HUES6 (cell line): Measurements from ENCODE around the gene SPRR1B.

Source experiments
- H3K27ac ChIP-seq: 2 replicates; pipeline ENCODE4 v1.7.0; 2013; ENCODE audit warnings: low read depth, mild to moderate bottlenecking, low read length, inconsistent platforms
- H3K27me3 ChIP-seq: 2 replicates; pipeline ENCODE4 v1.6.1; 2013; ENCODE audit warnings: low read length; ENCODE audit not compliant: control insufficient read depth, insufficient read depth
- H3K36me3 ChIP-seq: 2 replicates; pipeline ENCODE4 v1.6.1; 2013; ENCODE audit warnings: low read length; ENCODE audit not compliant: control insufficient read depth, insufficient read depth
- H3K4me1 ChIP-seq: 2 replicates; pipeline ENCODE4 v1.6.1; 2013; ENCODE audit warnings: low read length; ENCODE audit not compliant: control insufficient read depth, insufficient read depth
- H3K4me3 ChIP-seq: 2 replicates; pipeline ENCODE4 v1.5.1; 2013; ENCODE audit warnings: low read depth, low read length
- H3K9ac ChIP-seq: one replicate; pipeline ENCODE4 v1.6.1; 2013; ENCODE audit warnings: mild to moderate bottlenecking, low read length
- H3K9me3 ChIP-seq: 2 replicates; pipeline ENCODE4 v1.6.1; 2013; ENCODE audit warnings: low read depth, low read length; ENCODE audit not compliant: control insufficient read depth, insufficient read depth

SPRR1B gene

DNA sequence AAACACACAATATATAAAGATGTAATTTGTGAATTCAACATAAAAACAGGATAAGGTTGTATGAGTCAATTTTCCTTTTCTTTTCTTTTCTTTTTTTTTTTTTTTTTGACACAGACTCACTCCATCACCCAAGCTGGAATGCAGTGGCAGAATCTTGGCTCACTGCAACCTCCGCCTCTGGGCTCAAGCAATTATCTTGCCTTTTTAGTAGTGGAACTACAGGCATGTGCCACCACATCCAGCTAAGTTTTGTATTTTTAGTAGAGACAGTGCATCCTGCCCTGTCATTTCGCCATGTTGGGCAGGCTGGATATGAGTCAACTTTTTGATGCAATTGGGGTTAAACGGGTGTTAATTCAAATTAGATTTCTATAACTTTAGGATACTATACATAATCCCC lies 50.7 kb downstream of the SPRR1B start:
- H3K36me3 ChIP-seq, result no peaks in the 10 kb centered on the region
- no peak overlapping the region for H3K4me3 ChIP-seq
- no peaks in the 10 kb centered on the region for H3K4me1 ChIP-seq
- H3K9ac ChIP-seq, result no peak overlapping the region
- H3K27me3 ChIP-seq, result no peaks in the 10 kb centered on the region
- peaks cover 7% of the 10 kb centered on the region; the same call in 1 of the 2 replicates for H3K9me3 ChIP-seq
- H3K27ac ChIP-seq, result no peak overlapping the region
